Measurements from ENCODE around the gene ASTN2. TPM values are rescaled to one million over a fixed set of nuclear protein-coding genes. Genes with fewer than 3 reads are reported as not detected.

Gene ASTN2
- total RNA-seq, 4 donors from 2014 or later, result 0.94 to 5.6 (median 3.7) TPM

- no peaks in the 10 kb centered on the region for H3K27me3 ChIP-seq
- intact Hi-C loops (cut with DNase I), result no loop called here
- no peak overlapping the region for H3K4me3 ChIP-seq (replicated peaks in 1 of 3)
- TF ChIP-seq POLR2A (IDR thresholded peaks at IDR 0.05) (no peak), CTCF (IDR thresholded peaks at IDR 0.05) (no peak)
- H3K36me3 ChIP-seq, result no peaks in the 10 kb centered on the region
- no peaks in the 10 kb centered on the region for H3K9me3 ChIP-seq
- H3K27ac ChIP-seq, result no peak overlapping the region
- H3K4me1 ChIP-seq, result peaks cover 15 to 18% of the 10 kb centered on the region in 2 donors
- 89 to 90% methylated on average over 4 of the region's 4 CpGs for WGBS, 2 donors
- no peak for DNase-seq
Observed at GRCh38 chr9:116685166-116685565, 729.7 kb downstream of the ASTN2 start.

- Histone ChIP-seq H3K4me3 (replicated peaks in 1 of 3) (no peak overlapping the region), H3K36me3 (no peaks in the 10 kb centered on the region), H3K27me3 (no peaks in the 10 kb centered on the region), H3K27ac (no peak overlapping the region), H3K9me3 (no peaks in the 10 kb centered on the region), H3K4me1 (peaks cover 13 to 14% of the 10 kb centered on the region in 2 donors)
- TF ChIP-seq POLR2A (IDR thresholded peaks at IDR 0.05), result no peak
- no peak for TF ChIP-seq CTCF (IDR thresholded peaks at IDR 0.05)
- DNase-seq, result no peak
- intact Hi-C loops (cut with DNase I), result no loop called here
Observed at GRCh38 chr9:116683535-116683934, 731.3 kb downstream of the ASTN2 start.

- no peak for DNase-seq
- 82 to 90% methylated on average over 5 of the region's 5 CpGs for WGBS, 2 donors
- H3K4me3 ChIP-seq (replicated peaks in 1 of 3), result no peak overlapping the region
- H3K4me1 ChIP-seq, result no peaks in the 10 kb centered on the region
- H3K27me3 ChIP-seq, result no peaks in the 10 kb centered on the region
- no peaks in the 10 kb centered on the region for H3K9me3 ChIP-seq
- intact Hi-C loops (cut with DNase I), result no loop called here
- H3K27ac ChIP-seq, result no peak overlapping the region
- no peaks in the 10 kb centered on the region for H3K36me3 ChIP-seq
- TF ChIP-seq CTCF (IDR thresholded peaks at IDR 0.05), result no peak
- no peak for TF ChIP-seq POLR2A (IDR thresholded peaks at IDR 0.05)
Observed at GRCh38 chr9:116674210-116674980, 740.5 kb downstream of the ASTN2 start.

GRCh38 chr9:116673375-116673774, 741.5 kb downstream of the ASTN2 start:
- no peaks in the 10 kb centered on the region for H3K9me3 ChIP-seq
- H3K27ac ChIP-seq, result no peak overlapping the region
- H3K27me3 ChIP-seq, result no peaks in the 10 kb centered on the region
- 49 to 95% methylated on average over 1 of the region's 1 CpG for whole genome bisulfite sequencing, 2 donors
- H3K4me1 ChIP-seq, result no peaks in the 10 kb centered on the region
- H3K36me3 ChIP-seq, result no peaks in the 10 kb centered on the region
- intact Hi-C loops (cut with DNase I), result no loop called here
- TF ChIP-seq CTCF (IDR thresholded peaks at IDR 0.05) (no peak), POLR2A (IDR thresholded peaks at IDR 0.05) (no peak)
- no peak overlapping the region for H3K4me3 ChIP-seq (replicated peaks in 1 of 3)
- DNase-seq, result no peak

GRCh38 chr9:116671605-116672004, 743.3 kb downstream of the ASTN2 start:
- no peak for TF ChIP-seq POLR2A (IDR thresholded peaks at IDR 0.05)
- no peak for TF ChIP-seq CTCF (IDR thresholded peaks at IDR 0.05)
- H3K27me3 ChIP-seq, result no peaks in the 10 kb centered on the region
- H3K27ac ChIP-seq, result no peak overlapping the region
- H3K9me3 ChIP-seq, result no peaks in the 10 kb centered on the region
- H3K36me3 ChIP-seq, result no peaks in the 10 kb centered on the region
- intact Hi-C loops (cut with DNase I), result no loop called here
- DNase-seq, result no peak
- 72 to 86% methylated on average over 2 of the region's 2 CpGs for WGBS, 2 donors
- H3K4me3 ChIP-seq (replicated peaks in 1 of 3), result no peak overlapping the region
- H3K4me1 ChIP-seq, result no peaks in the 10 kb centered on the region

All from thyroid gland (tissue), 4 donors.